K562 (cell line): ENCODE measurements around the gene TBX19. TPM values are rescaled to one million over a fixed set of nuclear protein-coding genes. Genes with fewer than 3 reads are reported as not detected.
A peak's percentile ranks its signal among the peaks of the same experiment; 100 is the strongest.

Source experiments
- ATAC-seq: fragments of 200-7000 bp; cut with Tn5 transposase; 3 replicates; pipeline ENCODE4 v1.9.1; 2020; ENCODE audit warnings: moderate library complexity
- BruUV-seq: library from RNA; stranded (reverse); fragments of 400-500 nt; replicated peaks from 2 replicates; lab custom pipeline; 2021; lab: Mats Ljungman, UMichigan
- CTCF ChIA-PET: fragments of 300-600 bp; formaldehyde crosslinking; extraction: SDS; loops from one replicate; lab custom pipeline; 2021; ENCODE audit warnings: low intra/inter-chr PET ratio; lab: Yijun Ruan, JAX
- POLR2A ChIA-PET: fragments of 300-600, 350-650 bp; sonication (Branson Sonifier 250); formaldehyde crosslinking; extraction: SDS; loops from one replicate; lab custom pipeline; 2021; ENCODE audit warnings: antibody characterized with exemption, inconsistent platforms; lab: Yijun Ruan, JAX
- DNase-seq, 4 experiments: peaks; one replicate each; pipeline versions ENCODE4 v3.0.0 to v3.0.0-alpha.2; 2011 to 2018; ENCODE audit warnings: low spot score in 3 of 4, mixed read lengths in 3 of 4; ENCODE audit errors: extremely low read depth in 1 of 4
- FAIRE-seq: peaks from 2 replicates; lab custom pipeline; 2011; peaks lifted over from hg19 to GRCh38; lab: Jason Lieb, UNC
- H2AFZ ChIP-seq: 2 replicates; pipeline ENCODE4 v1.6.0; 2011; ENCODE audit warnings: low read depth, low read length, control low read depth, inconsistent platforms
- H3K27ac ChIP-seq: fragments of 200-600 bp; 3 replicates; pipeline ENCODE4 v1.8.0; 2011; ENCODE audit warnings: low read depth, mild to moderate bottlenecking, control low read depth, inconsistent platforms, low read length, moderate library complexity, mixed read lengths; ENCODE audit errors: extremely low read depth
- H3K27me3 ChIP-seq, 2 experiments: fragments of 300-600 bp in 1 of 2; 2 replicates in 1 of 2; 3 replicates in 1 of 2; pipeline versions ENCODE4 v1.6.0 to v1.8.0; 2011; ENCODE audit warnings: inconsistent platforms in 2 of 2, low read length in 2 of 2, mild to moderate bottlenecking in 1 of 2, mixed read lengths in 1 of 2, moderate library complexity in 1 of 2; ENCODE audit not compliant: control insufficient read depth in 2 of 2, insufficient read depth in 2 of 2
- H3K36me3 ChIP-seq: fragments of 300-600 bp; 3 replicates; pipeline ENCODE4 v1.8.0; 2011; ENCODE audit warnings: mild to moderate bottlenecking, low read length, inconsistent platforms; ENCODE audit not compliant: control insufficient read depth, insufficient read depth
- H3K4me1 ChIP-seq, 2 experiments: fragments of 200-600 bp in 1 of 2; replicated peaks in 1 of 2; 2 replicates in 1 of 2; 3 replicates in 1 of 2; pipeline versions ENCODE4 v1.5.1 to v1.8.0; 2011; ENCODE audit warnings: inconsistent platforms in 2 of 2, low read length in 2 of 2, mild to moderate bottlenecking in 1 of 2, mixed read lengths in 1 of 2, moderate library complexity in 1 of 2; ENCODE audit not compliant: control insufficient read depth in 2 of 2, insufficient read depth in 2 of 2
- H3K4me2 ChIP-seq: 2 replicates; pipeline ENCODE4 v1.6.1; 2011; ENCODE audit warnings: low read length, control low read depth, inconsistent platforms, mixed read lengths; ENCODE audit not compliant: insufficient read depth
- H3K4me3 ChIP-seq: fragments of 200-600 bp; sonication (generic), shearing (Covaris generic); 2 replicates; pipeline ENCODE4 v1.5.1; 2016; ENCODE audit warnings: control low read depth, inconsistent platforms
- H3K79me2 ChIP-seq: fragments of 200-600 bp; 3 replicates; pipeline ENCODE4 v1.8.0; 2011; ENCODE audit warnings: low read length, inconsistent platforms; ENCODE audit not compliant: control insufficient read depth, insufficient read depth
- H3K9ac ChIP-seq, 2 experiments: 2 replicates each; pipeline versions ENCODE4 v1.6.0 to v1.6.1; 2011; ENCODE audit warnings: low read depth in 2 of 2, low read length in 2 of 2, control low read depth in 1 of 2, inconsistent platforms in 1 of 2, mild to moderate bottlenecking in 1 of 2, mixed read lengths in 1 of 2; ENCODE audit not compliant: insufficient read depth in 1 of 2
- H3K9me1 ChIP-seq: one replicate; pipeline ENCODE4 v1.6.0; 2011; ENCODE audit warnings: inconsistent platforms, mild to moderate bottlenecking, low read length, moderate library complexity; ENCODE audit not compliant: control insufficient read depth, insufficient read depth
- H3K9me3 ChIP-seq: replicated peaks from 2 replicates; pipeline ENCODE4 v1.5.1; 2011; ENCODE audit warnings: low read depth, low read length, inconsistent platforms; ENCODE audit not compliant: control insufficient read depth, insufficient read depth
- H4K20me1 ChIP-seq: replicated peaks from 2 replicates; pipeline ENCODE4 v1.6.1; 2011; ENCODE audit warnings: low read length, inconsistent platforms, mixed read lengths; ENCODE audit not compliant: control insufficient read depth, insufficient read depth
- DDX20 ChIP-seq: fragments of 450-650 bp; IDR thresholded peaks from 2 replicates; pipeline ENCODE4 v1.6.1; 2016; ENCODE audit warnings: missing genetic modification characterization, low read depth, mild to moderate bottlenecking, missing compliant biosample characterization, moderate library complexity
- ETV1 ChIP-seq: fragments of 450-650 bp; conservative IDR thresholded peaks from 2 replicates; pipeline ENCODE4 v1.6.1; 2016; ENCODE audit warnings: missing genetic modification characterization, control low read depth, low read depth, missing compliant biosample characterization
- IRF2 ChIP-seq: sonication (generic); formaldehyde crosslinking; IDR thresholded peaks from 2 replicates; pipeline ENCODE4 v1.8.1; 2022; ENCODE audit warnings: mild to moderate bottlenecking, missing genetic modification reagents
- L3MBTL2 ChIP-seq: fragments of 450-650 bp; IDR thresholded peaks from 2 replicates; pipeline ENCODE4 v1.6.1; 2016; ENCODE audit warnings: mild to moderate bottlenecking, moderate library complexity
- NFIC ChIP-seq: fragments of 450-650 bp; IDR thresholded peaks from 2 replicates; pipeline ENCODE4 v1.6.1; 2017; ENCODE audit warnings: mild to moderate bottlenecking, inconsistent platforms
- NFXL1 ChIP-seq: fragments of 450-650 bp; formaldehyde crosslinking; IDR thresholded peaks from 2 replicates; pipeline ENCODE4 v1.4.0; 2021; ENCODE audit warnings: mild to moderate bottlenecking
- RFX5 ChIP-seq: IDR thresholded peaks from 2 replicates; pipeline ENCODE4 v1.6.1; 2011; ENCODE audit warnings: low read depth, mild to moderate bottlenecking, improper control_type of control experiment, low read length
- SRF ChIP-seq, 2 experiments: fragments of 250-450, 450-650 bp in 1 of 2; sonication (Bioruptor Pico) in 1 of 2; sonication (generic) in 1 of 2; formaldehyde crosslinking; IDR thresholded peaks; 2 replicates each; pipeline versions ENCODE4 v1.5.0 to v1.5.1; 2020 to 2022; ENCODE audit warnings: mild to moderate bottlenecking in 1 of 2, missing genetic modification reagents in 1 of 2
- SRSF1 ChIP-seq: fragments of 200-400 bp; formaldehyde crosslinking; IDR thresholded peaks from 2 replicates; pipeline ENCODE4 v1.6.1; 2017; ENCODE audit warnings: mild to moderate bottlenecking, low read depth, low read length, moderate library complexity
- TAF1 ChIP-seq: IDR thresholded peaks from 2 replicates; pipeline ENCODE4 v1.6.1; 2011; ENCODE audit warnings: mild to moderate bottlenecking, low read length, moderate library complexity; ENCODE audit not compliant: insufficient read depth, control insufficient read depth, severe bottlenecking; ENCODE audit errors: extremely low read depth
- ZNF695 ChIP-seq: fragments of 450-650 bp; formaldehyde crosslinking; IDR thresholded peaks from 2 replicates; pipeline ENCODE4 v1.4.0; 2020; ENCODE audit warnings: mild to moderate bottlenecking, moderate library complexity
- WGBS: fragments of 100-300 bp; shearing (Covaris generic); methylation state at CpG from one replicate; pipeline ENCODE4 v1.1.6; 2016; ENCODE audit warnings: low coverage, mixed read lengths; ENCODE audit not compliant: insufficient coverage; ENCODE audit errors: missing lambda C conversion rate; 5-methylcytosine and 5-hydroxymethylcytosine counted together
- in situ Hi-C: fragments of 300-500 bp; cut with MboI; formaldehyde crosslinking; loops from 4 replicates; pipeline ENCODE4 v1.15.0; 2018; ENCODE audit warnings: inconsistent platforms, mixed read lengths
- intact Hi-C: fragments of 100-400 bp; cut with micrococcal nuclease; formaldehyde crosslinking; loops from 2 replicates; pipeline ENCODE4 v1.14.2; 2022
- polyA plus RNA-seq, 8 experiments: library from polyadenylated mRNA; depleted of rRNA in 4 of 8; stranded (reverse) in 5 of 8; unstranded in 3 of 8; fragments of >200 nt; fragmentation: Nextera tagmentation in 2 of 8; fragmentation: Illumina TruSeq in 1 of 8; extraction: Ambion mirVana in 2 of 8; extraction: Trizol in 1 of 8; gene quantifications; 2 replicates each; pipeline versions ENCODE4 v1.2.1 to v1.2.3, GENCODE V29; 2011 to 2014; ENCODE audit warnings: inconsistent platforms in 1 of 8, missing spikeins in 1 of 8
- total RNA-seq, 7 experiments: library from RNA; depleted of rRNA in 6 of 7; stranded (reverse); fragments of >200 nt in 6 of 7; fragmentation: Illumina TruSeq in 2 of 7; extraction: Trizol in 2 of 7; gene quantifications; 2 replicates each; pipeline versions ENCODE4 v1.2.1 to v1.2.3, GENCODE V29; 2011 to 2021; ENCODE audit warnings: low replicate concordance in 1 of 7
- TF ChIP-seq, protein P1 (sequence below): fragments of 450-650 bp; IDR thresholded peaks from 2 replicates; pipeline ENCODE4 v1.6.1; 2016; ENCODE audit warnings: low read depth, mild to moderate bottlenecking, moderate library complexity
- TF ChIP-seq, protein P2 (sequence below): fragments of 450-650 bp; IDR thresholded peaks from 2 replicates; pipeline ENCODE4 v1.6.1; 2018; ENCODE audit not compliant: partially characterized antibody
- TF ChIP-seq, protein P3 (sequence below), 3 experiments: IDR thresholded peaks in 2 of 3; conservative IDR thresholded peaks in 1 of 3; 2 replicates each; pipeline ENCODE4 v1.5.1; 2011 to 2012; ENCODE audit warnings: low read length in 3 of 3, mild to moderate bottlenecking in 3 of 3, control low read depth in 2 of 3, improper control_type of control experiment in 1 of 3, inconsistent platforms in 1 of 3, low read depth in 1 of 3, mixed read lengths in 1 of 3, moderate library complexity in 1 of 3; ENCODE audit not compliant: insufficient read depth in 2 of 3
- TF ChIP-seq, protein P4 (sequence below): IDR thresholded peaks from 2 replicates; pipeline ENCODE4 v1.6.1; 2011; ENCODE audit not compliant: insufficient read length; ENCODE audit errors: extremely low read depth

The TBX19 gene
- total and polyA plus RNA-seq, 9 of the 15 experiments (the other 6 are each of a cell fraction or from before 2014, with no cell fraction given), result 0.32 to 3.1 (median 0.95) TPM

DNA sequence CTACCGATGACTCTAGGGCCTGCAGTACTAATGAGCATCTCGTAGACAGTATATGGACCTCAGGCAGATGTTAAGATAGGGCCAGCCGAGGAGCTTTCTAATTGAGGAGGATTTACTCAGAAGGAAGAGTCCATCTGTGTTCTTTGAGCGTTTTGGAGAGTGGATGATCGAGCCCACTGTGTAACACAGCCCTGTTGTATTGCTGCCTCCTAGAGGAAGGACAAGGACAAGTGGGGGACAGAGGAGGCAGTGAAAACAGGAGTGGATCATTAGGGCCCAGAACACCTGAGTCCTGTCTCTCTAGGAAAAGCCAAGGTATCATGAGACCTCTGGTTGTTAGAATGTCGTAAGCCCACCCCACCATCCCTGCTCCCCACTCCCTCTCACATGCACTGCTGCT is 62.9 kb downstream of the TBX19 start:
- H3K79me2 ChIP-seq, result no peaks in the 10 kb centered on the region
- H3K9ac ChIP-seq, result no peak overlapping the region
- ATAC-seq (peak; percentile 81), FAIRE-seq (peak; percentile 58), DNase-seq (peak in 2 of 4 experiments; percentile 46 to 50)
- no peaks in the 10 kb centered on the region for H3K9me1 ChIP-seq
- ChIA-PET POLR2A (interaction anchor here (0.7 to 1.2 kb wide), 3 partner anchors 12 to 160 kb away, joined by 3 to 4 read pairs (median 4); no protein-coding TSS in a partner anchor), CTCF (interaction anchor here (1.3 to 1.6 kb wide), 4 partner anchors 21 to 250 kb away, joined by 4 to 9 read pairs (median 7); no protein-coding TSS in a partner anchor)
- 21% methylated on average over 6 of the region's 6 CpGs for WGBS
- no peaks in the 10 kb centered on the region for H3K27me3 ChIP-seq
- no peaks in the 10 kb centered on the region for H3K36me3 ChIP-seq
- no peak overlapping the region for H3K27ac ChIP-seq
- H3K9me3 ChIP-seq, result no peaks in the 10 kb centered on the region
- H3K4me2 ChIP-seq, result no peak overlapping the region; the same call in 1 of the 2 replicates
- BruUV-seq, result no TSS peak
- H2AFZ ChIP-seq, result 0 out of 2 replicates have a peak overlapping the region, but pooled peaks have one; percentile 20
- no peaks in the 10 kb centered on the region for H4K20me1 ChIP-seq
- intact Hi-C loops (loop anchor here (2.0 to 10.0 kb wide), 6 partner anchors 79 to 501 kb away; no protein-coding TSS in a partner anchor), in situ Hi-C loops (loop anchor here (10.0 kb wide), 1 partner anchor 231 kb away; the partner anchor contains the start of gene XCL1)
- no peak overlapping the region for H3K4me3 ChIP-seq
- peaks cover 3 to 17% of the 10 kb centered on the region in 2 experiments; a peak in 4 of 5 replicates for H3K4me1 ChIP-seq
- TF ChIP-seq NFXL1 (CRISPR knock-in tag) (no peak), SRSF1 (no peak), L3MBTL2 (no peak), SRF (CRISPR knock-in tag; IDR thresholded peaks at IDR 0.05) (0 out of 4 replicates have a peak, but pooled peaks of 1 of the 2 experiments have one; percentile 36), RFX5 (no peak), ZNF695 (CRISPR knock-in tag) (no peak), NFIC (no peak), TAF1 (no peak), DDX20 (tag) (no peak), IRF2 (CRISPR knock-in tag) (no peak), ETV1 (tag) (no peak)
- TF ChIP-seq, protein P1, sequence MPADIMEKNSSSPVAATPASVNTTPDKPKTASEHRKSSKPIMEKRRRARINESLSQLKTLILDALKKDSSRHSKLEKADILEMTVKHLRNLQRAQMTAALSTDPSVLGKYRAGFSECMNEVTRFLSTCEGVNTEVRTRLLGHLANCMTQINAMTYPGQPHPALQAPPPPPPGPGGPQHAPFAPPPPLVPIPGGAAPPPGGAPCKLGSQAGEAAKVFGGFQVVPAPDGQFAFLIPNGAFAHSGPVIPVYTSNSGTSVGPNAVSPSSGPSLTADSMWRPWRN, result no peak
- TF ChIP-seq, protein P2, sequence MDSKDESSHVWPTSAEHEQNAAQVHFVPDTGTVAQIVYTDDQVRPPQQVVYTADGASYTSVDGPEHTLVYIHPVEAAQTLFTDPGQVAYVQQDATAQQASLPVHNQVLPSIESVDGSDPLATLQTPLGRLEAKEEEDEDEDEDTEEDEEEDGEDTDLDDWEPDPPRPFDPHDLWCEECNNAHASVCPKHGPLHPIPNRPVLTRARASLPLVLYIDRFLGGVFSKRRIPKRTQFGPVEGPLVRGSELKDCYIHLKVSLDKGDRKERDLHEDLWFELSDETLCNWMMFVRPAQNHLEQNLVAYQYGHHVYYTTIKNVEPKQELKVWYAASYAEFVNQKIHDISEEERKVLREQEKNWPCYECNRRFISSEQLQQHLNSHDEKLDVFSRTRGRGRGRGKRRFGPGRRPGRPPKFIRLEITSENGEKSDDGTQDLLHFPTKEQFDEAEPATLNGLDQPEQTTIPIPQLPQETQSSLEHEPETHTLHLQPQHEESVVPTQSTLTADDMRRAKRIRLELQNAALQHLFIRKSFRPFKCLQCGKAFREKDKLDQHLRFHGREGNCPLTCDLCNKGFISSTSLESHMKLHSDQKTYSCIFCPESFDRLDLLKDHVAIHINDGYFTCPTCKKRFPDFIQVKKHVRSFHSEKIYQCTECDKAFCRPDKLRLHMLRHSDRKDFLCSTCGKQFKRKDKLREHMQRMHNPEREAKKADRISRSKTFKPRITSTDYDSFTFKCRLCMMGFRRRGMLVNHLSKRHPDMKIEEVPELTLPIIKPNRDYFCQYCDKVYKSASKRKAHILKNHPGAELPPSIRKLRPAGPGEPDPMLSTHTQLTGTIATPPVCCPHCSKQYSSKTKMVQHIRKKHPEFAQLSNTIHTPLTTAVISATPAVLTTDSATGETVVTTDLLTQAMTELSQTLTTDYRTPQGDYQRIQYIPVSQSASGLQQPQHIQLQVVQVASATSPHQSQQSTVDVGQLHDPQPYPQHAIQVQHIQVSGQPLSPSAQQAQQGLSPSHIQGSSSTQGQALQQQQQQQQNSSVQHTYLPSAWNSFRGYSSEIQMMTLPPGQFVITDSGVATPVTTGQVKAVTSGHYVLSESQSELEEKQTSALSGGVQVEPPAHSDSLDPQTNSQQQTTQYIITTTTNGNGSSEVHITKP, result peak; percentile 63
- TF ChIP-seq, protein P3, sequence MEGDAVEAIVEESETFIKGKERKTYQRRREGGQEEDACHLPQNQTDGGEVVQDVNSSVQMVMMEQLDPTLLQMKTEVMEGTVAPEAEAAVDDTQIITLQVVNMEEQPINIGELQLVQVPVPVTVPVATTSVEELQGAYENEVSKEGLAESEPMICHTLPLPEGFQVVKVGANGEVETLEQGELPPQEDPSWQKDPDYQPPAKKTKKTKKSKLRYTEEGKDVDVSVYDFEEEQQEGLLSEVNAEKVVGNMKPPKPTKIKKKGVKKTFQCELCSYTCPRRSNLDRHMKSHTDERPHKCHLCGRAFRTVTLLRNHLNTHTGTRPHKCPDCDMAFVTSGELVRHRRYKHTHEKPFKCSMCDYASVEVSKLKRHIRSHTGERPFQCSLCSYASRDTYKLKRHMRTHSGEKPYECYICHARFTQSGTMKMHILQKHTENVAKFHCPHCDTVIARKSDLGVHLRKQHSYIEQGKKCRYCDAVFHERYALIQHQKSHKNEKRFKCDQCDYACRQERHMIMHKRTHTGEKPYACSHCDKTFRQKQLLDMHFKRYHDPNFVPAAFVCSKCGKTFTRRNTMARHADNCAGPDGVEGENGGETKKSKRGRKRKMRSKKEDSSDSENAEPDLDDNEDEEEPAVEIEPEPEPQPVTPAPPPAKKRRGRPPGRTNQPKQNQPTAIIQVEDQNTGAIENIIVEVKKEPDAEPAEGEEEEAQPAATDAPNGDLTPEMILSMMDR (IDR thresholded peaks at IDR 0.05 in 2 of 3, conservative IDR thresholded peaks at IDR 0.05 in 1 of 3; ENCODE audit: insufficient read depth in 2 of 3, low read depth in 1 of 3, low read length in 3 of 3), result peak; percentile 59 to 69 (median 64)
- TF ChIP-seq, protein P4, sequence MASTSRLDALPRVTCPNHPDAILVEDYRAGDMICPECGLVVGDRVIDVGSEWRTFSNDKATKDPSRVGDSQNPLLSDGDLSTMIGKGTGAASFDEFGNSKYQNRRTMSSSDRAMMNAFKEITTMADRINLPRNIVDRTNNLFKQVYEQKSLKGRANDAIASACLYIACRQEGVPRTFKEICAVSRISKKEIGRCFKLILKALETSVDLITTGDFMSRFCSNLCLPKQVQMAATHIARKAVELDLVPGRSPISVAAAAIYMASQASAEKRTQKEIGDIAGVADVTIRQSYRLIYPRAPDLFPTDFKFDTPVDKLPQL, result no peak
